Chondrocyte (in vitro differentiated cells): ENCODE results near the gene MLPH. TPM values are rescaled to one million over a fixed set of nuclear protein-coding genes. Genes with fewer than 3 reads are reported as not detected.

Experiments
- DNase-seq: peaks from one replicate; pipeline ENCODE4 v3.0.0; 2021; ENCODE audit warnings: mixed read lengths, low spot score
- H3K27ac Mint-ChIP-seq: one replicate; pipeline ENCODE4 v1.8.0; 2021; ENCODE audit warnings: mild to moderate bottlenecking, moderate library complexity, mixed read lengths; ENCODE audit not compliant: unreplicated experiment
- H3K27me3 Mint-ChIP-seq: 2 replicates; pipeline ENCODE4 v1.8.0; 2021; ENCODE audit warnings: low read depth, mixed read lengths
- H3K36me3 Mint-ChIP-seq: 2 replicates; pipeline ENCODE4 v1.8.0; 2021; ENCODE audit warnings: low read depth, mixed read lengths
- H3K4me1 Mint-ChIP-seq: 2 replicates; pipeline ENCODE4 v1.8.0; 2021; ENCODE audit warnings: low read depth, mild to moderate bottlenecking, mixed read lengths
- H3K4me3 Mint-ChIP-seq: one replicate; pipeline ENCODE4 v1.8.0; 2021; ENCODE audit warnings: mild to moderate bottlenecking, moderate library complexity, mixed read lengths; ENCODE audit not compliant: unreplicated experiment
- H3K9me3 Mint-ChIP-seq: 2 replicates; pipeline ENCODE4 v1.8.0; 2021; ENCODE audit warnings: low read depth, mixed read lengths
- CTCF ChIP-seq: fragments of 200-600 bp; sonication (generic); IDR thresholded peaks from 2 replicates; pipeline ENCODE4 v1.5.0; 2021; ENCODE audit warnings: antibody characterized with exemption, mild to moderate bottlenecking, moderate library complexity
- total RNA-seq: library from RNA; stranded (reverse); gene quantifications from 3 replicates; pipeline ENCODE4 v1.2.1, GENCODE V29; 2021

MLPH gene
- total RNA-seq, 1 donor from 2014 or later = 6.1 TPM

GRCh38 chr2:237555560-237555959 lies 68.5 kb downstream of the MLPH start:
- Mint-ChIP-seq H3K4me1 (peaks cover 8% of the 10 kb centered on the region), H3K9me3 (peaks cover 13% of the 10 kb centered on the region), H3K27me3 (peaks cover 4% of the 10 kb centered on the region), H3K36me3 (peaks cover 7% of the 10 kb centered on the region), H3K4me3 (no peak overlapping the region), H3K27ac (no peak overlapping the region)
- no peak for TF ChIP-seq CTCF
- no peak for DNase-seq

DNA sequence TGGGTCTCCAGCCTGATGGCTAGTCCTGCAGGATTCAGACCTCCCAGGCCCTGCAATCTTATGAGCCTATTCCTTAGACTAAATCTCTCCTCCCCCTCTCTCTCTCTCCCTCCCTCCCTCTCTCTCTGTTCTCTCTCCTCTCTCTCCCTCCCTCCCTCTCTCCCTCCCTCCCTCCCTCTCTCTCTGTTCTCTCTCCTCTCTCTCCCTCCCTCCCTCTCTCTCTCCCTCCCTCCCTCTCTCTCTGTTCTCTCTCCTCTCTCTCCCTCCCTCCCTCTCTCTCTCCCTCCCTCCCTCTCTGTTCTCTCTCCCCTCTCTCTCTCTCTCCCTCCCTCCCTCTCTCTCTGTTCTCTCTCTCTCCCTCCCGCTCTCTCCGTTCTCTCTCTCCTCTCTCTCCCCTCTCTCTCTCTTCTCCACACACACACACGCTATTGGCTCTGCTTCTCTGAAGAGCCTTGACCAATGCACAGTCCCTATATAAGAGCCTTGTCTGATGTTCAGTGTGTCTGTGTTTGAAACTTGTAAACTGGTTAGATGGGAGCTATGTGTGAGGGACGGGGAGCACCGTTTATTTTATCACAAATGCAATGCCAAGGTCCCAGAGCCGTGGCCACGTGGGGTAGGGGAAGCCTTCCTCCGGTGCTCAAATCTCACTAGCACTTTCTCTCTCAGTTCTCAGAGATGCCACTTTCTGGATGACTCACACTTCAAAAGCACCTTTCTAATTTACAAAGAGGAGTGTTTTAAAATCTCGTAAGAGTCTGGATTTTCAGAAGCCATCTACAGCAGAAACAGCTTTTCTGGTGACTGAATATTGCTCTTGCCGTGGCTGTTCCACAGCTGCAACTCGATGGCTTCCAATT lies 70.0 kb downstream of the MLPH start:
- no peak overlapping the region for H3K27ac Mint-ChIP-seq
- no peak for TF ChIP-seq CTCF
- peaks cover 8% of the 10 kb centered on the region for H3K4me1 Mint-ChIP-seq
- peaks cover 4% of the 10 kb centered on the region for H3K27me3 Mint-ChIP-seq
- H3K4me3 Mint-ChIP-seq = no peak overlapping the region
- peaks cover 7% of the 10 kb centered on the region for H3K36me3 Mint-ChIP-seq
- H3K9me3 Mint-ChIP-seq = peaks cover 13% of the 10 kb centered on the region
- DNase-seq = no peak

DNA sequence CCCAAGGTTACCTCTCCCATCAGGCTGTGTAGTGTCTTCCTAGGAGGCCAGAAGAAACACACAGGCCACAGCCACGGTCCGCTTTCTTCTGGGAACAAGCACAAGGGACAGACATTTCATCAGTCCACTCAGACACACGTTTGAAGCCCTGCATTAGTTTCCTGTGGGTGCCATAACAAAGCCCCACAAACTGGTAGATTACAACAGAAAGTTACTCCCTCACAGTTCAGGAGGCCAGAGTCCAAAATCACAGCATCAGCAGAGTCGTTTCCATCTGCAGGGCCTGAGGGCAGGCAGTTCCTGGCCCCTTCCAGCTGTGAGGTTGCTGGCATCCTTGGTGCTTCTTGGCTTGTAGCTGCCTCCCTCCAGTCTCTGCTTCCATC lies 70.6 kb downstream of the MLPH start:
- Mint-ChIP-seq H3K27ac (no peak overlapping the region), H3K4me3 (no peak overlapping the region)

GRCh38 chr2:237558961-237559641 lies 72.0 kb downstream of the MLPH start:
- H3K36me3 Mint-ChIP-seq = peaks cover 7% of the 10 kb centered on the region
- no peak overlapping the region for H3K4me3 Mint-ChIP-seq
- no peak for TF ChIP-seq CTCF
- peak; percentile 52 for DNase-seq
- peaks cover 7% of the 10 kb centered on the region for H3K9me3 Mint-ChIP-seq
- H3K27me3 Mint-ChIP-seq = peaks cover 12% of the 10 kb centered on the region
- peaks cover 8% of the 10 kb centered on the region for H3K4me1 Mint-ChIP-seq
- H3K27ac Mint-ChIP-seq = no peak overlapping the region

More for the DNA sequence above, 70.6 kb downstream of the MLPH start:
- peaks cover 13% of the 10 kb centered on the region for H3K9me3 Mint-ChIP-seq
- peaks cover 5% of the 10 kb centered on the region for H3K27me3 Mint-ChIP-seq
- TF ChIP-seq CTCF = no peak
- H3K4me1 Mint-ChIP-seq = peaks cover 8% of the 10 kb centered on the region
- H3K36me3 Mint-ChIP-seq = peaks cover 7% of the 10 kb centered on the region
- peak; percentile 39 for DNase-seq

DNA sequence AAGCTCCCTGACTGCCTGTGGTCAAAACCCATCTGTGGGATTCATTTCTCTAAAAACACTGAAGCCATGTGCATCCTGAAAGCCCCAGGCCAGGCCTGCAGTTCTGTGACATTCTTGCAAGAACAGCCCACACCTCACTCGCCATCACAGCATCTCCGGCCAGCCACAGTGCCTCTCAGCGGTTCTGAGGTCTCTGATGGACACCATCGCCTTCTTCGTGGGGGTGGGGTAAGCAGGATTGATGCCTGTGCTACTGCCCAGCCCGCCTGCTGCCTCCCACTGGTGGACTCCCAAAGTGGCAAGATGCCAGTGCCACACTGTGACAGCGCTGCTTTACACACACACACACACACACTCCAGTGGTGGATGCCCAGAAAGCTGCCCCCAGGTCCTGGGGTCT lies 74.2 kb downstream of the MLPH start:
- Mint-ChIP-seq H3K9me3 (peaks cover 2% of the 10 kb centered on the region), H3K4me3 (no peak overlapping the region), H3K36me3 (peaks cover under 1% of the 10 kb centered on the region), H3K27me3 (peaks cover 13% of the 10 kb centered on the region), H3K4me1 (peaks cover 8% of the 10 kb centered on the region), H3K27ac (no peak overlapping the region)
- TF ChIP-seq CTCF = no peak
- DNase-seq = peak; percentile 87
